ENCODE data around the gene JARID2.

Gene JARID2

DNA sequence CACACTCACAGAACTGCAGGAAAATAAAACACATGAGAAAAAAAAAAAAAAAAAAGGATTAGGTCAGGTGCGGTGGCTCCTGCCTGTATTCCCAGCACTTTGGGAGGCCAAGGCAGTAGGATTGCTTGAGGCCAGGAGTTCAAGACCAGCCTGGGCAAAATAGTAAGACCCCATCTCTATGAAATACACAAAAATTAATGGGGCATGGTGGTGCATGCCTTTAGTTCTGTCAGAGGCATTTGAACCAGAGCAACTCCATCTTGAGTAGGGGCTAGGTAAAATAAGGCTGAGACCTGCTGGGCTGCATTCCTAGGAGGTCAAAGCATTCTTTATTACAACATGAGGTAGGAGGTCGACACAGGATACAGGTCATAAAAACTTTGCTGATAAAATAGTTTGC lies 39.0 kb upstream of the JARID2 start:
- Histone ChIP-seq H3K27me3 (ENCODE audit: low read length) (0 out of 2 replicates have a peak, but pooled peaks cover 3% of the 10 kb centered on the region), H3K9me2 (replicated peaks; ENCODE audit: insufficient read depth, low read length) (no peaks in the 10 kb centered on the region), H3K79me2 (ENCODE audit: insufficient read depth, low read length) (no peaks in the 10 kb centered on the region), H3F3A (ENCODE audit: insufficient read depth) (no peaks in the 10 kb centered on the region), H3K27ac (ENCODE audit: low read depth, low read length) (no peak overlapping the region), H3K36me3 (ENCODE audit: low read length) (no peaks in the 10 kb centered on the region), H3K9me3 (ENCODE audit: insufficient read depth, low read length) (no peaks in the 10 kb centered on the region), H3K4me2 (ENCODE audit: low read depth, low read length, poor library complexity, severe bottlenecking) (no peak overlapping the region), H3K4me3 (ENCODE audit: insufficient read depth, low read length, poor library complexity, severe bottlenecking) (no peak overlapping the region), H4K20me1 (ENCODE audit: low read depth, low read length) (no peaks in the 10 kb centered on the region), H2AFZ (ENCODE audit: low read depth, low read length, severe bottlenecking) (no peak overlapping the region), H3K9ac (ENCODE audit: low read length) (no peak overlapping the region)
- TF ChIP-seq EZH2phosphoT487 (conservative IDR thresholded peaks at IDR 0.05; ENCODE audit: low read length) (no peak), CTCF (IDR thresholded peaks at IDR 0.05; ENCODE audit: insufficient read depth, low read length, poor library complexity, severe bottlenecking) (no peak)

DNA sequence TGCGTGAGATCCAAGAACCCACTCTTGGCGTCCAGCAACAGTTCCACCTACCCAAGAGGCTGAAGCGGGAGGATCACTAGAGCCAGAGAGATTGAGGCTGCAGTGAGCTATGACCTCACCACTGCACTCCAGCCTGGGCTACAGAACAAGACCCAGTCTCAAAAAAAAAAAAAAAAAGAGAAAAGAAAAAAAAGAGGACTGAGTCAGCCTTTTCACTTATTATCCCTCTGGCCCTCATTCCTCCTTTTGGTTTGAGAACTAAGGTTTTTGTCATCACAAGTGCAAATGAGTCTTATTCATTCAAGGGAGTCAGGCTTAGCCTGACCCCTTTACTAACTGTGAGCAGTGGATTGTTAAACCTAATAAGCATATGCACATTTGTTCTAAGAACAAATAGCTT lies 37.9 kb upstream of the JARID2 start:
- Histone ChIP-seq H3K9me3 (ENCODE audit: insufficient read depth, low read length) (no peaks in the 10 kb centered on the region), H2AFZ (ENCODE audit: low read depth, low read length, severe bottlenecking) (no peak overlapping the region), H3K27ac (ENCODE audit: low read depth, low read length) (no peak overlapping the region), H3K36me3 (ENCODE audit: low read length) (no peaks in the 10 kb centered on the region), H3K4me3 (ENCODE audit: insufficient read depth, low read length, poor library complexity, severe bottlenecking) (no peak overlapping the region), H3K4me2 (ENCODE audit: low read depth, low read length, poor library complexity, severe bottlenecking) (no peak overlapping the region), H3K9me2 (replicated peaks; ENCODE audit: insufficient read depth, low read length) (no peaks in the 10 kb centered on the region), H4K20me1 (ENCODE audit: low read depth, low read length) (no peaks in the 10 kb centered on the region), H3K27me3 (ENCODE audit: low read length) (0 out of 2 replicates have a peak, but pooled peaks cover 3% of the 10 kb centered on the region), H3F3A (ENCODE audit: insufficient read depth) (no peaks in the 10 kb centered on the region), H3K79me2 (ENCODE audit: insufficient read depth, low read length) (no peaks in the 10 kb centered on the region), H3K9ac (ENCODE audit: low read length) (no peak overlapping the region)
- TF ChIP-seq CTCF (IDR thresholded peaks at IDR 0.05; ENCODE audit: insufficient read depth, low read length, poor library complexity, severe bottlenecking): no peak
- TF ChIP-seq EZH2phosphoT487 (conservative IDR thresholded peaks at IDR 0.05; ENCODE audit: low read length): no peak

- no peaks in the 10 kb centered on the region for H3K9me3 ChIP-seq (ENCODE audit: insufficient read depth, low read length)
- no peaks in the 10 kb centered on the region for H3K36me3 ChIP-seq (ENCODE audit: low read length)
- H2AFZ ChIP-seq (ENCODE audit: low read depth, low read length, severe bottlenecking): no peak overlapping the region
- no peaks in the 10 kb centered on the region for H3F3A ChIP-seq (ENCODE audit: insufficient read depth)
- H3K79me2 ChIP-seq (ENCODE audit: insufficient read depth, low read length): no peaks in the 10 kb centered on the region
- no peaks in the 10 kb centered on the region for H4K20me1 ChIP-seq (ENCODE audit: low read depth, low read length)
- TF ChIP-seq EZH2phosphoT487 (conservative IDR thresholded peaks at IDR 0.05; ENCODE audit: low read length): no peak
- no peak for TF ChIP-seq CTCF (IDR thresholded peaks at IDR 0.05; ENCODE audit: insufficient read depth, low read length, poor library complexity, severe bottlenecking)
- 0 out of 2 replicates have a peak, but pooled peaks cover 5% of the 10 kb centered on the region for H3K27me3 ChIP-seq (ENCODE audit: low read length)
- no peak overlapping the region for H3K4me3 ChIP-seq (ENCODE audit: insufficient read depth, low read length, poor library complexity, severe bottlenecking)
- H3K4me2 ChIP-seq (ENCODE audit: low read depth, low read length, poor library complexity, severe bottlenecking): no peak overlapping the region
- H3K27ac ChIP-seq (ENCODE audit: low read depth, low read length): no peak overlapping the region
- H3K9ac ChIP-seq (ENCODE audit: low read length): no peak overlapping the region
- H3K9me2 ChIP-seq (replicated peaks; ENCODE audit: insufficient read depth, low read length): no peaks in the 10 kb centered on the region
Measured at GRCh38 chr6:15213838-15214400, 31.9 kb upstream of the JARID2 start.

All from SU-DHL-6 (cell line).